Endodermal cell (in vitro differentiated cells): Measurements from ENCODE around the gene RALGAPA1. TPM values are rescaled to one million over a fixed set of nuclear protein-coding genes. Genes with fewer than 3 reads are reported as not detected.

Experiments used
- DNase-seq: peaks from one replicate; pipeline ENCODE4 v3.0.0-alpha.2; 2017
- H3K27ac ChIP-seq: 2 replicates; pipeline ENCODE4 v1.5.1; 2013; ENCODE audit warnings: mild to moderate bottlenecking, low read depth, low read length, moderate library complexity
- H3K27me3 ChIP-seq: 2 replicates; pipeline ENCODE4 v1.6.1; 2013; ENCODE audit warnings: mild to moderate bottlenecking, low read length, moderate library complexity; ENCODE audit not compliant: insufficient read depth, control insufficient read depth, poor library complexity, severe bottlenecking
- H3K36me3 ChIP-seq: 2 replicates; pipeline ENCODE4 v1.7.0; 2013; ENCODE audit warnings: mild to moderate bottlenecking, low read length, moderate library complexity; ENCODE audit not compliant: control insufficient read depth, insufficient read depth
- H3K4me1 ChIP-seq: one replicate; pipeline ENCODE4 v1.7.0; 2013; ENCODE audit warnings: low read length; ENCODE audit not compliant: control insufficient read depth, insufficient read depth
- H3K4me3 ChIP-seq: 2 replicates; pipeline ENCODE4 v1.5.1; 2013; ENCODE audit warnings: mild to moderate bottlenecking, low read length, moderate library complexity
- H3K9ac ChIP-seq: 2 replicates; pipeline ENCODE4 v1.6.1; 2013; ENCODE audit warnings: mild to moderate bottlenecking, low read length, moderate library complexity; ENCODE audit not compliant: poor library complexity, severe bottlenecking; ENCODE audit errors: extremely low read depth
- H3K9me3 ChIP-seq: 2 replicates; pipeline ENCODE4 v1.6.1; 2013; ENCODE audit warnings: mild to moderate bottlenecking, low read length, moderate library complexity; ENCODE audit not compliant: control insufficient read depth
- H3K27ac Mint-ChIP-seq: 2 replicates; pipeline ENCODE4 v1.8.0; 2020; ENCODE audit warnings: mixed read lengths
- H3K27me3 Mint-ChIP-seq: 2 replicates; pipeline ENCODE4 v1.8.0; 2021; ENCODE audit warnings: mild to moderate bottlenecking, mixed read lengths; ENCODE audit not compliant: insufficient read depth
- H3K36me3 Mint-ChIP-seq: 2 replicates; pipeline ENCODE4 v1.8.0; 2020; ENCODE audit warnings: low read depth, mixed read lengths
- H3K4me1 Mint-ChIP-seq: 2 replicates; pipeline ENCODE4 v1.8.0; 2020; ENCODE audit warnings: mixed read lengths
- H3K4me3 Mint-ChIP-seq: 2 replicates; pipeline ENCODE4 v1.8.0; 2020; ENCODE audit warnings: mild to moderate bottlenecking, moderate library complexity, mixed read lengths
- H3K9me3 Mint-ChIP-seq: 2 replicates; pipeline ENCODE4 v1.8.0; 2020; ENCODE audit warnings: mild to moderate bottlenecking, mixed read lengths
- WGBS, 2 experiments: methylation state at CpG; one replicate each; pipeline versions ENCODE4 v1.1.5 to v1.1.7; 2013; ENCODE audit warnings: missing lambda C conversion rate in 2 of 2, mixed read lengths in 1 of 2; ENCODE audit not compliant: insufficient coverage in 1 of 2, insufficient read length in 1 of 2; 5-methylcytosine and 5-hydroxymethylcytosine counted together
- total RNA-seq, 2 donors: library from RNA; stranded (reverse); fragmentation: NEBNext Ultra II Directional in 1 of 2; extraction: Animal tissue kit (Norgen Biotek cat#: 25700) in 1 of 2; gene quantifications; 2 replicates in 1 of 2; 3 replicates in 1 of 2; pipeline ENCODE4 v1.2.1, GENCODE V29; 2021
- TF ChIP-seq, protein P1 (sequence below): fragments of 200-600 bp; sonication (generic); conservative IDR thresholded peaks from 2 replicates; pipeline ENCODE4 v1.5.0; 2021; ENCODE audit warnings: antibody characterized with exemption, mild to moderate bottlenecking

Gene RALGAPA1
- total RNA-seq, 2 donors from 2014 or later, result 31.2 to 36.3 TPM

DNA sequence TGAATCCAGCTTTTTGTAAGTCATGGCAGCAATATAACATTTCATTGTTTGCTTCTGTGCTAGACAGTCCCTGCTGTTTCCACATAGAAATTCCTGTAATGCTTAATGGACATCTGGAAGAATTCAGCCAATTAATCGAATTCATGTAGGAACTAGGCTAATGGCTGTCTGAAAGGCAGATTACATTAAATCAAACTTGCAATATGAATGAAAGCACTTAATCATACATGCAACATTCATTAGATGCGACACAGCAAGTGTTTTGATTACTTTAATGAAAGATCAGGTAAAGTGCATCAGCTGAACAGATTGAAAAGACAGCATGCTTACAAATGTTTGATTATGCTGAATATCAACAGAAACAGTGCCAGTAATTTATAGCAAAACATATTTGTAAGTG, 299.2 kb downstream of the RALGAPA1 start:
- H3K4me1 Mint-ChIP-seq, result no peaks in the 10 kb centered on the region
- Histone ChIP-seq H3K9ac (no peak overlapping the region), H3K9me3 (no peaks in the 10 kb centered on the region), H3K4me1 (no peaks in the 10 kb centered on the region), H3K27me3 (no peaks in the 10 kb centered on the region), H3K27ac (no peak overlapping the region), H3K36me3 (no peaks in the 10 kb centered on the region), H3K4me3 (no peak overlapping the region)
- no peak for DNase-seq
- no peak overlapping the region for H3K4me3 Mint-ChIP-seq
- H3K36me3 Mint-ChIP-seq, result no peaks in the 10 kb centered on the region
- no peaks in the 10 kb centered on the region for H3K9me3 Mint-ChIP-seq
- no peak overlapping the region for H3K27ac Mint-ChIP-seq
- H3K27me3 Mint-ChIP-seq, result peaks cover 2% of the 10 kb centered on the region
- TF ChIP-seq, protein P1, sequence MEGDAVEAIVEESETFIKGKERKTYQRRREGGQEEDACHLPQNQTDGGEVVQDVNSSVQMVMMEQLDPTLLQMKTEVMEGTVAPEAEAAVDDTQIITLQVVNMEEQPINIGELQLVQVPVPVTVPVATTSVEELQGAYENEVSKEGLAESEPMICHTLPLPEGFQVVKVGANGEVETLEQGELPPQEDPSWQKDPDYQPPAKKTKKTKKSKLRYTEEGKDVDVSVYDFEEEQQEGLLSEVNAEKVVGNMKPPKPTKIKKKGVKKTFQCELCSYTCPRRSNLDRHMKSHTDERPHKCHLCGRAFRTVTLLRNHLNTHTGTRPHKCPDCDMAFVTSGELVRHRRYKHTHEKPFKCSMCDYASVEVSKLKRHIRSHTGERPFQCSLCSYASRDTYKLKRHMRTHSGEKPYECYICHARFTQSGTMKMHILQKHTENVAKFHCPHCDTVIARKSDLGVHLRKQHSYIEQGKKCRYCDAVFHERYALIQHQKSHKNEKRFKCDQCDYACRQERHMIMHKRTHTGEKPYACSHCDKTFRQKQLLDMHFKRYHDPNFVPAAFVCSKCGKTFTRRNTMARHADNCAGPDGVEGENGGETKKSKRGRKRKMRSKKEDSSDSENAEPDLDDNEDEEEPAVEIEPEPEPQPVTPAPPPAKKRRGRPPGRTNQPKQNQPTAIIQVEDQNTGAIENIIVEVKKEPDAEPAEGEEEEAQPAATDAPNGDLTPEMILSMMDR, result no peak
- WGBS, 2 experiments, result 90 to 100% methylated on average over 2 of the region's 2 CpGs

DNA sequence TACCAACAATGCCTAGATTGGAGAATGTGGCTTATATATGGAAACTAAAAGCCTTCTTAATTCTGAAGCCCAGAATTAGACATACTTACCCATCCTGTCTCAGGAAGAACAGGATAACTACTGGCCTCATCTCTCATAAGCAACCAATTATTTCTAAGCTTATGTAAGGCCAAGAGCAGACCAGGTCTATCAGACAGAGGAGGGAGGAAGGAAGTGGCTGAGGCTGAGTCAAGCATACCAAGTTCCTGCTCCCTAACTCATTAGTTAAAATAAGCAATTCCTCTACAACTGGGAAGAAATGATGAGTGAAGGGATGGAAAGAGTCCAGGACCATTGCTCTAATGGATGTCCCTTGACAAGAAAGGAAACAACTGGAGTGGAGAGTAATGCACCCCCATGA, 302.2 kb downstream of the RALGAPA1 start:
- Histone ChIP-seq H3K4me3 (no peak overlapping the region), H3K4me1 (no peaks in the 10 kb centered on the region), H3K36me3 (no peaks in the 10 kb centered on the region), H3K9me3 (no peaks in the 10 kb centered on the region), H3K27ac (no peak overlapping the region), H3K9ac (no peak overlapping the region), H3K27me3 (no peaks in the 10 kb centered on the region)
- TF ChIP-seq, protein P1, result no peak
- Mint-ChIP-seq H3K9me3 (no peaks in the 10 kb centered on the region), H3K4me1 (peaks cover 2% of the 10 kb centered on the region), H3K4me3 (no peak overlapping the region), H3K27ac (no peak overlapping the region), H3K36me3 (no peaks in the 10 kb centered on the region), H3K27me3 (peaks cover 2% of the 10 kb centered on the region)
- no peak for DNase-seq

DNA sequence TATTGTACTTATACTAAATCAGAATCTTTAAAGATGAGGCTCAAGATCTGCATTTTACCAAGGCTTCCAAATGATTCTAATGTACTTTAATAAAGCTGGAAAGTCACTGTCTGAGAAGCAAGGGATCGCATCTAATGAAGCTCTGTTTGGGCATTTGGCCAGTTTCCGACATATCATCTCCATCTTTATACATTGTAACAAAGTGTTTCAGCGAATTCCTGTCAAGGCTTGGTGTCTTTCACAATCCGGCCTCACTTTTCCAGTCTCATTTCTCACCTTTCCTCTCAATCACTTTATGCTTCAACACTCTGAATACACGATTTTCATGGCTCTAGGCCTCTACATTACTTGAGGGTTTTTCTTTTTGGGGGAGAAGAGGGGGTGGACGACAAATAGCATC, 302.6 kb downstream of the RALGAPA1 start:
- DNase-seq, result no peak
- Mint-ChIP-seq H3K4me1 (peaks cover 2% of the 10 kb centered on the region), H3K36me3 (no peaks in the 10 kb centered on the region), H3K4me3 (no peak overlapping the region), H3K27me3 (peaks cover 4% of the 10 kb centered on the region), H3K9me3 (no peaks in the 10 kb centered on the region), H3K27ac (no peak overlapping the region)
- H3K4me1 ChIP-seq, result no peaks in the 10 kb centered on the region
- no peaks in the 10 kb centered on the region for H3K36me3 ChIP-seq
- 87 to 96% methylated on average over 4 to 5 of the region's 6 CpGs for WGBS, 2 experiments
- no peaks in the 10 kb centered on the region for H3K9me3 ChIP-seq
- H3K4me3 ChIP-seq, result no peak overlapping the region
- no peaks in the 10 kb centered on the region for H3K27me3 ChIP-seq
- TF ChIP-seq, protein P1, result no peak
- H3K27ac ChIP-seq, result no peak overlapping the region
- no peak overlapping the region for H3K9ac ChIP-seq
